ENCODE results near the gene PACS2.
A peak's percentile ranks its signal among the peaks of the same experiment; 100 is the strongest.

PACS2 gene

GRCh38 chr14:105414456-105415371 lies 100.2 kb downstream of the PACS2 start:
- DNase-seq = peak; percentile 77

DNA sequence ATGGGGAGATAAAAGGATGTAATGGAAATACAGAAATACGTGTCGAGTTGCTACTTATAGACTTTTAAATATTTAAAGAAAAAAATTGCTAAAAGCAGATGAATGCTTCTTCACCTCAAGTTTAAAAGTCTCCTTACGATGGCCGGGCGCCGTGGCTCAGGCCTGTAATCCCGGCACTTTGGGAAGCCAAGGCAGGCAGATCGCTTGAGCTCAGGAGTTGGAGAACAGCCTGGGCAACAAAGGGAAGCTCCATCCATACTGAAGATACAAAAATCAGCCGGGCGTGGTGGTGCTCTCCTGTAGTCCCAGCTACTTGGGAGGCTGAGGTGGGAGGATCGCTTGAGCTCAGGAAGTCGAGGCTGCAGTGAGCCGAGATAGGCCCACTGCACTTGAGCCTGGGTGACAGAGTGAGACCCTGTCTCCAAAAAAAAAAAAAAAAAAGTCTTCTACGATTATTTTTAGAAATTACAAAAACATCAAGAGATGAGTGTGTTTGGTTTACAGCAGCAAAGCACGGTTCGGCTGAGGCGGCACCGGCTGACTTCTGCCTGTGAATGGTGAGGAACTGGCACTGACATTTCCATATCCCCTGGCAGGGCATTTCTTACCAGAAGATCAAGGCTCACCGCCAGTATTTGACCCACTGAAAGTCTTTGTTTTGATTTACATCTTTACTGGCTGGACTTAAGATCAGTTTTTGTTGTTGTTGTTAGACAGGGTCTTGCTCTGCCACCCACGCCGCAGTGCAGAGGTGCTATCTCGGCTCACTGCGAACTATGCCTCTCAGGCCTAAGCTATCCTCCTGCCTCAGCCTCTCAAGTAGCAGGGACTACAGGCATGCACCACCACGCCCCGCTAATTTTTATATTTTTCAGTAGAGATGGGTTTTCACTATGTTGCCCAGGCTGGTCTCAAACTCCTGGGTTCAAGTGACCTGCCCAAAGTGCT lies 101.2 kb downstream of the PACS2 start:
- DNase-seq = no peak

DNA sequence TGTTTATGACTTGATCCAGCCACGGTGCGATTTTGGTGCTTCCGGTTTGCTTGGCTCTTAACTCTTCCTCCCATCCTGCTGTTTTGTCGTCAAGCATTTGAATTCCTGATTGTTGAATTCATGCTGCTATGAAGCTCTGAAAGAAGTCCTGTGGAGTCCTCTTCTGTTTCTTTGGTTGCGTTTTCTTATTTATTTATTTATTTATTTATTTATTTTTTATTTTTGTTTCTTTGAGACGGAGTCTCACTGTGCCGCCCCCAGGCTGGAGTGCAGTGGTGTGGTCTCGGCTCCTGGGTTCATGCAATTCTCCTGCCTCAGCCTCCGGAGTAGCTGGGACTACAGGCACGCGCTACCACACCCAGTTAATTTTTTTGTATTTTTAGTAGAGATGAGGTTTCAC lies 102.1 kb downstream of the PACS2 start:
- DNase-seq = no peak

GRCh38 chr14:105417690-105418121 lies 103.2 kb downstream of the PACS2 start:
- DNase-seq = no peak

DNA sequence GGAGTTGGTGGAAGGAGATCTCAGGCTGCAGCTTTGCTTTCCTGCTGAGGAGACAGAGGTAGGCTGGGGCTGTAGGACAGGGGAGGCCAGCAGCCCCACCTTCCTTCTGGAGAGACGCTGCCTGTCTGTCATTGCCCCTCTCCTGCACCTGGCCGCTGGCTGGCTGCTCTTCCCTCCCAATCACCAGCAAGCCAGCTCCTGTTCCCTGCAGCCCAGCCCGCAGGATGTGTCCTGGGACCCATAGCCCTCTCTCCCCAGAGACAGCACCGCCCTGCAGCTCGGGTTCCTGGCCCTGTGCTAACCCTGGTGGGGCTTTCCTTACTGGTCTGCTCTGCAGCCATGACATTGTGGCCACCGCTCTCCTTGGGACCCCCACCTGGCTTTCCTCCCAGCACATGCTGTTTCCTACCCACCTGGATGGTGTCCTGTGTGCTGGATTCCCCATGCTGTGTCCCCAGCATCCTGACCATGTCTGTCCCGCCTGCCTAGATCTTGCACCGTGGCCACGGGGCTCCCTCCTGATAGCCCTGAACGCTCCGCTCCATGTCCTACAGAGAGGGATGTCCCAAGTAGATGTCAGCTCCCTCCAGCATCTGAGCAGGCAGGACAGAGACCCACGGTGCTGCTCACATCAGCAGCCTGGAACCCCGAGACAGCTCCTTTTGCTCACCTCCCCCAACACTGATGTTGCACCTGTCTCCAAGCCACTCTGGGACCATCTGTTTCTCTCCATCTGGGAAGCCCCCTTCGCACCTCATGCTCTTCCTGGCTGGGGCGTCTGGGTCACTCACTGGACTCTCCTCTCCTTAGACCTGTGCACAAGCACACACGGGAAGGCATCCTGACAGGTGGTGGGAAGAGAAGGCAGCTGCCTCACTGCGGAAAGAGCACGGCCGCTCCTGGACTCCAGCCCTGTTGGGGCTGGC lies 104.0 kb downstream of the PACS2 start:
- DNase-seq = no peak

DNA sequence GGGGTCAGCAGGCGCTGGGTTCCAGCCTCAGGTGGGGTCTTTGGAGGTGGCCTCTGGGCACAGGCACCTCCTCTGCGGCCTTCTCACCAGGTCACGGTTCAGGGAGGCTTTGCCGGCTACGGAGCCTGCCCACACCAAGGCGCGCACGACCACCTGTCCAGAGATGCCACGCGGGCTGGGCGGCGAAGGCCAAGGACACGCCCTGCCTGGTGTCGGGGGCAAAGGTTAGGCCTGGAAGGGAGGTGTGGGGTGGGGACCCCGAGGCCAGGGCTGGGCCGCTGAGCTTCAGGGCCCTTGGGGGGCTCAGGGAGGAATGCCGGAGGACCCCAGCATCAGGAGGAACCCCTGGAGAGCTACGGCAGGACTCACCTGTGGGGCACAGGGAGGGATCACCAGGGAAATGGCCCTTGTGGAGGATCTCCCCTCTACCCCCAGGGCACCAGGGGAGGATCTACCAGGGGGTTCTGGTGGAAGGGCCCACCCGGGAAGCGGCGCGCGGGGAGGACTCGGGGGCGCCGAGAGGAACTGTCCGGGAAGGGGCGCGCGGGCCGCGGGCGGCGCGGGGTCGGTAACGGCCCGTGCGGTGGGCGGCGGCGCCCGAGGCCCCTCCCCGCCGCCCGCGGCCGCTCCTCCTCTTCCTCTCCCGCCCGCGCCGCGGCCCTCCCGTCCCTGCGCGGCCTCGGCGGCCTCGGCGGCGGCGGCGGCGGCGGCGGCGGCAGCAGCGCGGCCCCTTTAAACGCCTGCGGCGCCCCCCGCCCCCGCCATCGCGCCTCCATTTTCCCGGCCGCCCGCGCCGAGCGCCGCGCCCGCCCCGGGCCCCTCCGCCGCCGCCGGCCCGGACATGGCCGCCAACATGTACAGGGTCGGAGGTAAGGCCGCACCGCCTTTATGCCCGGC lies 104.9 kb downstream of the PACS2 start, which contains the start of gene MTA1:
Gene MTA1, plus strand, starts transcription at position 633 of the 897 bp plus-strand sequence. Its CDS starts 209 bp downstream, at position 842.
- peak; percentile 49 for DNase-seq

DNA sequence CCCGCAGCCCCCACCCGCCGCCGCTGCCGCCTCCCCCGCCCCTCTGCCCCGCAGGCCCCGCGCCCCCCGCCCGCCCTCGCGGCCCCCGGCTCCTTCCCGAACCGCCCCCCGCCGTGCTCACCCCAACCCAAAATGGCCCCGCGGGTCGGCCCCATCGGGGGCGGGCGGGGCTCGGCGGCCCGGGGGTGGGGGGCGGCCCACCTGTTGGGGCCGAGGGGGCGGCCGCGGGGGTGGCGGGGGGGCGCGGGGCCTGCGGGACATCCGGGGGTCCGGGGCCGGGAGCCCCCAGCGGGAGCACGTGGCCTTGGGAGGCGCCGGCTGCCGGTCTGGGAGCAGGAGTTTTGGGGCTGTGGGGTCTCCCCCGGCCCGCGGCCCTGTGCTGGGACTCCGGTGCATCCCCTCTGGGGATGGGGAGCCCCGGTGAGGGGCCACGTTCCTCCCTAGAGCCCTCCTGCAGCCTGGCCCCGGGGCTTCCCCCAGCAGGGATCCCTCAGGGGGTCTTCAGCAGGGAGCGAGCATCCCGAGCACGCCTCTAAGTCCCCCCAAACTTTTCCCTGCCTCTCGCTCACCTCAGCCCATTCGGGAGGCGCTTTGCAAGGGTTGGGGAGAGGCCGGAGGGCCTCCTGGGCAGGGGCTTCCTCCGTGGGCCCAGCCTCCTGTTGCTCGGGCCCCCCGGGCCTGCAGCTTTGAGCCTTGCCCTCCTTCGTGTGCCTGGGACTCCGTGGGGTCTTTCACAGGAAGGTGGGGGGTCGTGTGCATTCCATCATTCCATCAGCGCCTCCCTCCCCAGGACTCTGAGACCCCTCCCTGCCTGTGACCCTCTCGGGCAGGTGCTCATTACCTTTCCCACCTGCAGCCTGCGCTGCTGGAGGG lies 105.8 kb downstream of the PACS2 start:
- DNase-seq = no peak

DNA sequence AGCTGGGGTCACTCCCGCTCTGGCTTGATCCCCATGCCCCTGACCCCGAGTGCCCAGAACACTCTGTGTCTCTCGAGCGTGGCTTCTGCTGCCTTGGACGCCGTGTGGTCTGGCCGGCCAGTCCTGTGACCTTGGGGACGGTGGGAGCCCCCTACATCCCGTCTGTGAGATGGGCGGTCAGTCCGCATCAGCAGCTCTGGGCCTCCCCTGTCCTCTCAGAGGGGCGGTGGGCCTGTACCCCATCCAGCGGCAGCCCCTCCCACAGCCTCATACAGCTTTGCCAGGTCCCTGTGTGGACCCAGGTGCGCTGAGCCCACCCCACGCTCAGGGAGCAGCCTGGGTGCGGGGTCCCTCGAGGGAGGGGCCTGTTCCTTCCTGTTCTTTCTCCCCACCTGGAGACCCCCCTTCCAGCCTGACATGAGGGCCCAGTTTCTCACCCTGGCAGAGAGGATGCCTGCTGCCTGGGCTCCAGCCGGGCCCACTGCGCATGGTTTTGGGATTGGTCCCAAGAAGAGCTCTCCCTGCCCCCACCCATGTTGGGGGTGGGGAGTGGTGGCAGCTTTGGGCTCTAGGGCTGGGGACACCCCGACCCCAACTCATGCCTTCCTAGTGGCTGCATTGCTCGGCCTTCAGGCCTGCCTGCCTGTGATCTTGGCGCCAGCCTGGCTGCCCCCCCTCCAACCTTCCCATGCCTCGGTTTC lies 106.6 kb downstream of the PACS2 start:
- no peak for DNase-seq

- DNase-seq = no peak
Measured at GRCh38 chr14:105421723-105422615, 107.4 kb downstream of the PACS2 start.

GRCh38 chr14:105422695-105423487 lies 108.3 kb downstream of the PACS2 start:
- no peak for DNase-seq

DNA sequence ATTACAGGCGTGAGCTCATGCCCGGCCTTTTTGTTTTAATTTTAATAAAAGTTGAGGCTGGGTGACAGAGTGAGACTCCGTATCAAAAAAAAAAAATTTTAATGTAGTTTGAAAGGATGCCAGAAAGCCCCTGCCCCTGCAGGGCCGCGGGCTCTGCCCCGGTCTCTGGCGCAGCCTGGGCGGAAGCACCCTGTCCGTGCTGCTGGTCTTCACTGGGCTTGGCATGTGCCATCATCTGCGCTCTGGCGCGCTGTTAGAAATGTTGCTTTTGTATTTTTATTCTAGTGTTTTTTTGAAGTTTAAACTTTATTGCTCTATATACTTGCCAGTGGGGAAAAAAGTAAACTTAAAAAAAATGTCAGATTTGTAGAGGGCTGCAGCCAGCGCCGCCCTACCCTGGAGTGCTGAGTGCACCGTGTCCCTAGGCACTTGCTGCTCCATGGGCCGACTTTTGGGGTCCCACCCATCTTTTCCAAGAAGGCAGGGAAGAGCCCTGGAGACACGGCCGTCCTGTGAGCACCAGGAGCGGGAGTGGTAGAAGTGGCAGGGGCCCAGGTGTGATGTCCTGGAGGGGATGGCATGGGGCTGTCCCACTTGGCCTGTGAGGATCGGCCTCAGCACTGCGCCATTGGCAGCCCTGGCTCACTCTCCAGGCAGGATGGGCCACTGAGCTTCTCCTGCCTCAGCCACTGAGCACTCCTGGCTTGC lies 109.1 kb downstream of the PACS2 start:
- DNase-seq = no peak

DNA sequence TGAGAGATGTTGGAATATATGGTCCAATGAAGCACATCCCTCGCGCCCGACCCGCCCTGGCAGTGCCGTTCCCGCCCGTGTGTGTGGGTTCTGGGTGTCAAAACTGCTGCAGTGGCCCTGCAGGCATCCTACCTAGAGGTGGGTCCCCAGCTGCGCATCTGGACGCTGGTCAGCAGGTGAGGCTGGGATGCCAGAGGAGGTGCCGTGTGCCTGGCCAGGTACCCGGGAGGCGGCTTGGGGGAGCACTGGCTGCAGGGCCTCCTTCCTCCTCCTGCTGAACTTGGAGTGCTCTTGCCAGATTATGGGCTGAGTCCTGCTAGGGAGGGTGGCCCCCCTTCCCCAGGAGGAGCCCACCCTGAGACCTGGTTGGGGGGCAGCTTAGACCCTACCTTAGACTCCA lies 110.3 kb downstream of the PACS2 start:
- no peak for DNase-seq

DNA sequence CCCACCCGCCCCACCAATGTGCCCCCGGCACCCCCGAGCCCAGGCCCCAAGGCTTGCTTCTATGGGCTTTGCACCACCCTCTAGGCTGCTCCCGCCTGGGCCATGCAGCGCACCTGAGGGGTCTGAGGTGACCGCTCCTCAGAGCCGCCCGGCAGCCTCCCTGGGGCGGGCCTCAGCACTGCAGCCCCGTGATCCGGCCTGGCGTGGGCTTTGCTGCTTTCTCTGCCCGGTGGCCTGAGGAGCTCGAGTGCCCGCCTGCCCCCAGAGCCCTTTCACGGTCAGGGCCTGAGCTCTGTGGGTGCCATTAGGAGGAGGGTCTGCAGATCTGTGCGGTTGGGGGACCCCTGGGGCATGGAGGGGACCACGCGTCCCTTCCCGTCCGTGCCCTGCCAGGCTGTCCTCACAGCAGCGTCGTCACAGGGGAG lies 111.3 kb downstream of the PACS2 start:
- DNase-seq = no peak

DNA sequence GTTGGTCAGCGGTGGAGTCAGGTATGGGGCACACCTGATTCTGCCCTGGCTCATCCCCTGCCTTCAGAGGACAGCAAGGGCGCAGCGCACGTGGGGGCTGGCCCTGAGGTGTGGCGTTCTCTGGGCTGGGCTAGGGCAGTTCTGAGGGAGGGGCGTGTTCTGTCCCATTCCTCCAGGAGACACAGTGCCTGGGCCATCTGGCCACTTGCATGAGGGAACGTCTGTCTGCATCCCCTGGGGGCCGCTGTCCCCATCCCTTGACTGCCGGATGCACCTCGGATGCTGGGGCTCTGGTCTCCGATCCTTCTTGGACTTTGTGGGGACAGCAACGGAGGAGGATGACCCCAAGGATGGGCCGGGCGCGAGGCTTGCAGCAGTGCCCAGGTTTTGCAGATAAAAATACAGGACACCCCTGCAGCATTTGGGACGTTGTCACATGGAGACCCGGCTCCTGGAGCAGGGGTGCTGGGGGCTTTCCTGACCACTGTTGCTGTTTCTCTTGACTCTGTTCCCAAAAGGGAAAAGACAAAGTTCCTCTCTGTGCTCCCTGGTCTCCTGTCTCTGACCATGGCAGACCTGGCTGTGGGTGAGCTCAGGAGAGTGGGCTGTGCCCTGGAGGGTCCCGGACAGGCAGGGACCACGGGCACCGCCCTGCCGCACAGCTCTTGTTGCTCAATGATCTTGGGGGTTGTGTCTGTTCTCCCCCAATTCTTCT lies 112.0 kb downstream of the PACS2 start:
- DNase-seq = no peak

GRCh38 chr14:105427412-105427811 lies 112.9 kb downstream of the PACS2 start:
- DNase-seq = no peak

DNA sequence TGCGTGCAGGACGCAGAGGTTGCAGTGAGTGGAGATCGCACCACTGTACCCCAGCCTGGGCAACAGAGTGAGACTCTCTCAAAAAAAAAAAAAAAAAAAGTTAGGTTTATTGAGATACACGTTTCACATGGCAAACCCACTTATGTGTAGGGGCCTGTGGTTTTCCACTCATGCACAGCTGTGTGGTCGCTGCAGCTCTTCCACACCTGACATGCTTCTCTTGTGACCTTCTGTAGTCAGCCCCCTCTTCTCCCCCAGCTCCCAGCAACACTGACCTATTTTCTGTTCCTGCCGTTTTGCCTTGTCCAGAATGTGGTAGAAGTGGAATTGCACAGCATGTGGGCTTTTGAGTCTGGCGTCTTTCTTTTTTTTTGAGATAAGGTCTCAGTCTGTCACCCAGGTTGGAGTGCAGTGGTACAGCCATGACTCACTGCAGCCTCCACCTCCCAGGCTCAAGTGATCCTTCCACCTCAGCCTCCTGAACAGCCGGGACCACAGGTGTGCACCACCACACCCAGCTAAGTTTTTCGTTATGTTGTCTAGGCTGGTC lies 113.5 kb downstream of the PACS2 start:
- DNase-seq = no peak

All from NCI-H2107 (cell line).